Measurements from ENCODE around the gene RAB9B. TPM values are rescaled to one million over a fixed set of nuclear protein-coding genes. Genes with fewer than 3 reads are reported as not detected.

The RAB9B gene
- polyA plus RNA-seq, 2 of the 4 experiments (the other 2 are of a cell fraction) = 0.09 to 0.16 TPM

DNA sequence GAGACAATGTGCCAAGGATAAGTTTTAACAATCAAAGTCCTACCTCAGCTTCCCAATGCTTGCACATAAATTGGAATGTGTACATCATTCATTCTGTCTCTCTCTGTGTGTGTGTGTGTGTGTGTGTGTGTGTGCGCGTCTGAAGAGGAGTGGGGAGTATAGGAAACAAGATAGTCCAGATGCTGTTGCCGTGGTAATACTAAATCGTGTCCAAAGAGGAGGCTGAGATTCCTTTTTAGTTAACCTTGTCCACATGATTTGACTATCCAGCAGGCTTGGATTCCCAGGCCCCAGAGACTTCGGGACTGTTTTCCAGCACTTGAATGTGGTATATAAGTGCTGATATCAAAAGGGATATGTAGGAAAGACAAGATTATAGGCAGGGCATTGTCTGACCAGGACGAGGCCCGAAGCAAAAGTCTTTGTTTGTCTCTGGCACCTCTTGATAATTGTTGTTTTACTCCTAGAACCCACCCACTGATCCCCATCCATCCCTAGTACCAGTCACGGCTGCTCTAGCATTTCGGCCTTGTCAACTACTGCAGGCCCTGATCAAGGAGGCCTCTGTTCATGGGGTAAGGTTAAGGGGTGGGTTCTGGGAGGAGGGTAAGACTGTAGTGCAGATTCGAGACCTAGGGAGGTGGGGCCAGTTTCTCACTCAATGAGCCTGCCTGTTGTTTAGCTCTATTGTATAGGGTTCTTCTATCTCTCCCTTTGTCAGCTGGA is 51.6 kb downstream of the RAB9B start (continued):
- TF ChIP-seq MYC (IDR thresholded peaks at IDR 0.05; ENCODE audit: borderline replicate concordance, low read length) = no peak
- TF ChIP-seq SMC3 (IDR thresholded peaks at IDR 0.05) = no peak

DNA sequence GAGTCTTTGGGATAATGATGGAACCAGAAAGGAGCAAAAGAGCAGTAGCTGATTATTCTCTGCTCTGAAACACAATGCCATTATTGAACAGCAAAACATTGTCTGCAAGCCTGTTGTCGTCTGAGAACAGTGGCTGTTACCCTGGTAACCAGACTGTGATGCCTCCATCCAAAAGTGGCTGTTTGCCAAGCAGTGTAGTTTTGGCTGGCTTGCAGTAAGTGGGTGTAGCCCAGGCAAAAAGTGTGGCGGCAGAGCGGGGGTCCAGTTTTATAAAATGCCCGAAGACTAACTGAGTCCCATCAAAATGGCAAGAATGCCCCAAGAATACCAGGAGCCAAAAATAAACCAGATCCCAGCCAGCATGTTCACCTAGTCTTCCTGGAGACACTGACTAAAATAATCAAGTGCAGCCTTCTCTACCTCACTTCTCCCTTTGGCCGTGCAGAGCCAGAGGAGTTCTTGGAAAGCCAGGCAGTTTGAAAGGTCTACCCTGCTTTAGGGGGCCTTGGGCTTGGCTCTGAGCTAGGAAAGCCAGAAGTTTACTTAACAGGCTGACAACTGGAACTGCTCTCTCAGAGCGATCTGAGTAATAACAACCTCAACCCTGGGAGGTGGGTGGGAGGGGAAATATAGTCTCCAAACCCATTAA is 52.8 kb downstream of the RAB9B start:
- no peak overlapping the region for H3K4me2 ChIP-seq
- H3K27ac ChIP-seq = no peak overlapping the region
- no peak for ATAC-seq
- TF ChIP-seq CEBPB (IDR thresholded peaks at IDR 0.05) (no peak), POLR2AphosphoS2 (conservative IDR thresholded peaks at IDR 0.05; ENCODE audit: low read length) (no peak), FOSL2 (IDR thresholded peaks at IDR 0.05) (no peak), FOSL2 (CRISPR knock-in tag; IDR thresholded peaks at IDR 0.05) (no peak), ZFP36 (IDR thresholded peaks at IDR 0.05; ENCODE audit: borderline replicate concordance, partially characterized antibody) (no peak), CHD4 (IDR thresholded peaks at IDR 0.05; ENCODE audit: borderline replicate concordance) (no peak), PHF8 (IDR thresholded peaks at IDR 0.05; ENCODE audit: borderline replicate concordance, low read depth) (no peak), KDM1A (IDR thresholded peaks at IDR 0.05; ENCODE audit: low read depth) (no peak), HOXA7 (CRISPR knock-in tag; IDR thresholded peaks at IDR 0.05) (no peak), NPAS2 (CRISPR knock-in tag; IDR thresholded peaks at IDR 0.05; ENCODE audit: borderline replicate concordance) (no peak), SMC3 (IDR thresholded peaks at IDR 0.05) (no peak)
- no peaks in the 10 kb centered on the region for H3K9me3 ChIP-seq
- CTCF ChIA-PET = no interaction called here
- FAIRE-seq = no peak
- 17% methylated on average over 6 of the region's 6 CpGs for WGBS (ENCODE audit: missing lambda C conversion rate)
- DNase-seq (ENCODE audit: low read depth in 1 of 2, low spot score in 1 of 2) = no peak
- no peaks in the 10 kb centered on the region for H3K4me1 ChIP-seq
- H3K4me3 ChIP-seq = no peak overlapping the region
- POLR2A ChIA-PET = interaction anchor here (0.6 kb wide), 1 partner anchor 143 kb away, joined by 7 read pairs; no protein-coding TSS in a partner anchor

DNA sequence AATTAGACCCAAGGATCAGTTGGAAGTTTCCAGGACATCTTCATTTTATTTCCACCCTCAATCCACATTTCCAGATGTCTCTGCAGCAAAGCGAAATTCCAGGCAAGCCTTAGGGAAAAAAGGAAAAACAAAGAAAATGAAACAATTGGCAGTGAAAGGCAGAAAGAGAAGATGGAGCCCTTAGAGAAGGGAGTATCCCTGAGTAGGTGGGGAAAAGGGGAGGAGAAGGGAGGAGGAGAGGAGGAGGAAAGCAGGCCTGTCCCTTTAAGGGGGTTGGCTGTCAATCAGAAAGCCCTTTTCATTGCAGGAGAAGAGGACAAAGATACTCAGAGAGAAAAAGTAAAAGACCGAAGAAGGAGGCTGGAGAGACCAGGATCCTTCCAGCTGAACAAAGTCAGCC is 55.5 kb downstream of the RAB9B start, which contains the start of gene PLP1:
Gene PLP1, plus strand, starts transcription at position 295 of the 400 bp plus-strand sequence. CDS start 156 bp downstream, outside the sequence.
- ChIA-PET CTCF (interaction anchor here (1.2 kb wide), 1 partner anchor 20 kb away, joined by 3 read pairs; no protein-coding TSS in a partner anchor), POLR2A (no interaction called here)
- Histone ChIP-seq H3K4me2 (no peak within 1 kb of the TSS), H3K27ac (no peak within 1 kb of the TSS), H3K4me3 (no peak within 1 kb of the TSS), H3K4me1 (no peaks in the 10 kb centered on the region), H3K9me3 (no peaks in the 10 kb centered on the region)
- no peak for TF ChIP-seq GATA3 (IDR thresholded peaks at IDR 0.05; ENCODE audit: borderline replicate concordance)
- DNase-seq (ENCODE audit: low read depth in 1 of 2, low spot score in 1 of 2) (no peak), FAIRE-seq (no peak), ATAC-seq (no peak)
- 11% methylated on average over 2 of the region's 2 CpGs for WGBS (ENCODE audit: missing lambda C conversion rate)

DNA sequence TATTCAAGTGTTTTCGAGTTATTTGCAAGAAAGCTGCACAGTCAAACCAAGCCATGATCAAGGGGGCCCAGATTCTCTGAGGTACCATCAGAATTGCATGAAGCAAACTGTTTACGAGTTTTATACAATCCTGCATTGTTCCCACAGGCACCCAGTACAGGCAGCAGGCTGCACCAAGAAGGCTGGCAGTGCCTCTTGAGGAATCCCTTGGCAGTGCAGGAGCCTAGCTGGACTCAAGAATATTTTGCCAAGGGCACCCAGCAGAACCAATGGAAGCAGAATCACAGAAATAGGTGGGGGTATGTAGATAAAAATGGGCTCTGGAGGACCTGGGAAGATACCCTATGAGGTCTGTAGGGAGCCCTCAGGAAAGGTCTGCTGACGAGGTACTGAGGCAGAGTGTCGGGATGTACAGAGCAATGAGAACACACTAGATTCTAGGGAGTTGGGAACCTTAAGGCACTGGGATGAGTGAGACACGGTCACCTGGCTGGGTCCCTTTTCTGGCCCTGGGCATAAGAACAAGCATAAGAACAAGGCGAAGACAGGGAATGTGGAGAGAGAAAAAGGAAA is 57.9 kb downstream of the RAB9B start:
- H3K4me3 ChIP-seq = no peak overlapping the region
- TF ChIP-seq, protein P1, sequence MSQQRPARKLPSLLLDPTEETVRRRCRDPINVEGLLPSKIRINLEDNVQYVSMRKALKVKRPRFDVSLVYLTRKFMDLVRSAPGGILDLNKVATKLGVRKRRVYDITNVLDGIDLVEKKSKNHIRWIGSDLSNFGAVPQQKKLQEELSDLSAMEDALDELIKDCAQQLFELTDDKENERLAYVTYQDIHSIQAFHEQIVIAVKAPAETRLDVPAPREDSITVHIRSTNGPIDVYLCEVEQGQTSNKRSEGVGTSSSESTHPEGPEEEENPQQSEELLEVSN (IDR thresholded peaks at IDR 0.05; ENCODE audit: borderline replicate concordance, low read depth) = no peak
- TF ChIP-seq RAD21 (conservative IDR thresholded peaks at IDR 0.05 in 1 of 2, IDR thresholded peaks at IDR 0.05 in 1 of 2) = peak; percentile 55 to 61
- TF ChIP-seq, protein P2, sequence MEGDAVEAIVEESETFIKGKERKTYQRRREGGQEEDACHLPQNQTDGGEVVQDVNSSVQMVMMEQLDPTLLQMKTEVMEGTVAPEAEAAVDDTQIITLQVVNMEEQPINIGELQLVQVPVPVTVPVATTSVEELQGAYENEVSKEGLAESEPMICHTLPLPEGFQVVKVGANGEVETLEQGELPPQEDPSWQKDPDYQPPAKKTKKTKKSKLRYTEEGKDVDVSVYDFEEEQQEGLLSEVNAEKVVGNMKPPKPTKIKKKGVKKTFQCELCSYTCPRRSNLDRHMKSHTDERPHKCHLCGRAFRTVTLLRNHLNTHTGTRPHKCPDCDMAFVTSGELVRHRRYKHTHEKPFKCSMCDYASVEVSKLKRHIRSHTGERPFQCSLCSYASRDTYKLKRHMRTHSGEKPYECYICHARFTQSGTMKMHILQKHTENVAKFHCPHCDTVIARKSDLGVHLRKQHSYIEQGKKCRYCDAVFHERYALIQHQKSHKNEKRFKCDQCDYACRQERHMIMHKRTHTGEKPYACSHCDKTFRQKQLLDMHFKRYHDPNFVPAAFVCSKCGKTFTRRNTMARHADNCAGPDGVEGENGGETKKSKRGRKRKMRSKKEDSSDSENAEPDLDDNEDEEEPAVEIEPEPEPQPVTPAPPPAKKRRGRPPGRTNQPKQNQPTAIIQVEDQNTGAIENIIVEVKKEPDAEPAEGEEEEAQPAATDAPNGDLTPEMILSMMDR (IDR thresholded peaks at IDR 0.05) = peak; percentile 41; the same call in 2 of the 3 replicates
- peak; percentile 43 for TF ChIP-seq SMC3 (IDR thresholded peaks at IDR 0.05)
- ATAC-seq (peak; percentile 86 to 94), DNase-seq (ENCODE audit: low read depth in 1 of 2, low spot score in 1 of 2) (peak; percentile 12 to 42), FAIRE-seq (no peak)
- no peak overlapping the region for H3K4me2 ChIP-seq
- 3% methylated on average over 6 of the region's 6 CpGs for WGBS (ENCODE audit: missing lambda C conversion rate)
- CTCF ChIA-PET = interaction anchor here (0.6 to 2.5 kb wide), 16 partner anchors 10 to 888 kb away, joined by 3 to 9 read pairs (median 4); partner anchors contain the start of gene TMEM31
- POLR2A ChIA-PET = no interaction called here
- no peaks in the 10 kb centered on the region for H3K4me1 ChIP-seq
- H3K9me3 ChIP-seq = no peaks in the 10 kb centered on the region
- H3K27ac ChIP-seq = no peak overlapping the region

Measured in A549 (cell line).